NCI-H1092 (cell line): ENCODE measurements around the gene CLBA1.
"Not testable (repeated sequence)": the region's sequence is repeated elsewhere in the genome, so short reads cannot be mapped to it uniquely, and the experiment has no call there.

ENCODE experiments used
- DNase-seq: peaks from one replicate; lab custom pipeline; 2025; lab: John Stamatoyannopoulos, UW

Gene CLBA1

DNA sequence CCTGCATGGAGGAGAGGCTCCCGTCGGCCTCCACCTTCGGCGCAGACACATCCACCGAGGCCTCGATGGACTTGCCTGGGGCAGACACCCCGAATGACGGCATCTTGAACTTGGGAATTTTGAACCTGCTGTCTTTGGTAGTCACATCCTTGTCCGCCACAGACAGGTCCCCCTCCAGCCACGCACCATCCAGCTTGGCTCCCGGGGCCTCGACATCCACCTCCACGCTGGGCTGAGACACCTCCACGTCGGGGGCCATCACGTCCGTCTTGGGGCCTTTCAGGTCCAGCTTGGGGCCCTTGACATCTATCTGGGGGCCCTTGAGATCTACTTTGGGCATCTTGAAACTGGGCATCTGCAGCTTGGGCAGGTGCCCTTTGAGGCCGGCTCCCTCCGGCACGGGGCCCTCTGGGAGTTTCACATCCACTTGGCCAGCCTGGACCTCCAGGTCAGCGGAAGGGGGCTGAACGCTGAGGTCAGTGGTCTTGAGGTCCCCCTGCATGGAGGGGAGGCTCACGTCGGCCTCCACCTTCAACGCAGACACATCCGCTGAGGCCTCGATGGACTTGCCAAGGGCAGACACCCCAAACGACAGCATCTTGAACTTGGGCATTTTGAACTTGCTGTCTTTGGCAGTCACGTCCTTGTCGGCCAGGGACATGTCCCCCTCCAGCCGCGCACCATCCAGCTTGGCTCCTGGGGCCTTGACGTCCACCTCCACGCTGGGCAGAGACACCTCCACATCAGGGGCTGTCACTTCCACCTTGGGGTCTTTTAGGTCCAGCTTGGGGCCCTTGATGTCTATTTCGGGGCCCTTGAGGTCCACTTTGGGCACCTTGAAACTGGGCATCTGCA lies 37.5 kb upstream of the CLBA1 start:
- DNase-seq, result not testable (repeated sequence)

DNA sequence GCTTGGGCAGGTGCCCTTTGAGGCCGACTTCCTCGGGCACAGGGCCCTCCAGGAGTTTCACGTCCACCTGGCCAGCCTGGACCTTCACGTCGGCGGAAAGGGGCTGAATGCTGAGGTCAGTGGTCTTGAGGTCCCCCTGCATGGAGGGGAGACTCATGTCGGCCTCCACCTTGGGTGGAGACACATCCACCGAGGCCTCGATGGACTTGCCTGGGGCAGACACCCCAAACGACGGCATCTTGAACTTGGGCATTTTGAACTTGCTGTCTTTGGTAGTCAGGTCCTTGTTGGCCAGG lies 36.9 kb upstream of the CLBA1 start:
- no peak for DNase-seq

DNA sequence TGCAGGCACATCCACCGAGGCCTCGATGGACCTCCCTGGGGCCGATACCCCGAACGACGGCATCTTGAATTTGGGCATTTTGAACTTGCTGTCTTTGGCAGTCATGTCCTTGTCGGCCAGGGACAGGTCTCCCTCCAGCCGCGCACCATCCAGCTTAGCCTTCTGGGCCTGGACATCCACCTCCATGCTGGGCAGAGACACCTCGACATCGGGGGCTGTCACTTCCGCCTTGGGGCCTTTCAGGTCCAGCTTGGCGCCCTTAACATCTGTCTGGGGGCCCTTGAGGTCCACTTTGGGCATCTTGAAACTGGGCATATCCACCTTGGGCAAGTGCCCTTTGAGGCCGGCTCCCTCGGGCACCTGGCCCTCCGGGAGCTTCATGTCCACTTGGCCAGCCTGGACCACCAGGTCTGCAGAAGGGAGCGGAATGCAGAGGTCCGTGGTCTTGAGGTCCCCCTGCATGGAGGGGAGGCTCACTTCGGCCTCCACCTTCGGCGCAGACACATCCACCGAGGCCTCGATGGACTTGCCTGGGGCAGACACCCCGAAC lies 36.1 kb upstream of the CLBA1 start:
- not testable (repeated sequence) for DNase-seq

DNA sequence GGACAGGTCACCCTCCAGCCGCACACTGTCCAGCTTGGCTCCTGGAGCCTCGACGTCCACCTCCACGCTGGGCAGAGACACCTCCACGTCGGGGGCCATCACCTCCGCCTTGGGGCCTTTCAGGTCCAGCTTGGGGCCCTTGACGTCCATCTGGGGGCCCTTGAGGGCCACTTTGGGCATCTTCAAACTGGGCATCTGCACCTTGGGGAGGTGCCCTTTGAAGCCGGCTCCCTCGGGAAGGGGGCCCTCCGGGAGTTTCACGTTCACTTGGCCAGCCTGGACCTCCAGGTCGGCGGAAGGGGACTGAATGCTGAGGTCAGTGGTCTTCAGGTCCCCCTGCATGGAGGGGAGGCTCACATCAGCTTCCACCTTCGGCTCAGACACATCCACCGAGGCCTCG lies 35.6 kb upstream of the CLBA1 start:
- DNase-seq, result no peak

DNA sequence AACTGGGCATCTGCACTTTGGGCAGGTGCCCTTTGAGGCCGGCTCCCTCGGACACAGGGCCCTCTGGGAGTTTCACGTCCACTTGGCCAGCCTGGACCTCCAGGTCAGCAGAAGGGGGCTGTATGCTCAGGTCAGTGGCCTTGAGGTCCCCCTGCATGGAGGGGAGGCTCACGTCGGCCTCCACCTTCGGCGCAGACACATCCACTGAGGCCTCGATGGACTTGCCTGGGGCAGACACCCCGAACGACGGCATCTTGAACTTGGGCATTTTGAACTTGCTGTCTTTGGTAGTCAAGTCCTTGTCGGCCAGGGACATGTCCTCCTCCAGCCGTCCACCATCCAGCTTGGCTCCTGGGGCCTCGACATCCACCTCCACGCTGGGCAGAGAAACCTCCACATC lies 34.9 kb upstream of the CLBA1 start:
- DNase-seq, result not testable (repeated sequence)

DNA sequence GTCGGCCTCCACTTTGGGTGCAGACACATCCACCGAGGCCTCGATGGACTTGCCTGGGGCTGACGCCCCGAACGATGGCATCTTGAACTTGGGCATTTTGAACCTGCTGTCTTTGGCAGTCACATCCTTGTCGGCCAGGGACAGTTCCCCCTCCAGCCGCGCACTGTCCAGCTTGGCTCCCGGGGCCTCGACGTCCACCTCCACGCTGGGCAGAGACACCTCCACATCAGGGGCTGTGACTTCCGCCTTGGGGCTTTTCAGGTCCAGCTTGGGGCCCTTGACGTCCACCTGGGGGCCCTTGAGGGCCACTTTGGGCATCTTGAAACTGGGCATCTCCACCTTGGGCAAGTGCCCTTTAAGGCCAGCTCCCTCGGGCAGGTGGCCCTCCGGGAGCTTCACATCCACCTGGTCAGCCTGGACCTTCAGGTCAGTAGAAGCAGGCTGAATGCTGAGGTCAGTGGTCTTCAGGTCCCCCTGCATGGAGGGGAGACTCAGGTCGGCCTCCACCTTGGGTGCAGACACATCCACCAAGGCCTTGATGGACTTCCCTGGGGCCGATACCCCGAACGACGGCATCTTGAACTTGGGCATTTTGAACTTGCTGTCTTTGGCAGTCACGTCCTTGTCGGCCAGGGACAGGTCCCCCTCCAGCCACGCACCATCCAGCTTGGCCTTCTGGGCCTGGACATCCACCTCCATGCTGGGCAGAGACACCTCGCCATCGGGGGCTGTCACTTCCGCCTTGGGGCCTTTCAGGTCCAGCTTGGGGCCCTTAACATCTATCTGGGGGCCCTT lies 33.5 kb upstream of the CLBA1 start:
- not testable (repeated sequence) for DNase-seq

DNA sequence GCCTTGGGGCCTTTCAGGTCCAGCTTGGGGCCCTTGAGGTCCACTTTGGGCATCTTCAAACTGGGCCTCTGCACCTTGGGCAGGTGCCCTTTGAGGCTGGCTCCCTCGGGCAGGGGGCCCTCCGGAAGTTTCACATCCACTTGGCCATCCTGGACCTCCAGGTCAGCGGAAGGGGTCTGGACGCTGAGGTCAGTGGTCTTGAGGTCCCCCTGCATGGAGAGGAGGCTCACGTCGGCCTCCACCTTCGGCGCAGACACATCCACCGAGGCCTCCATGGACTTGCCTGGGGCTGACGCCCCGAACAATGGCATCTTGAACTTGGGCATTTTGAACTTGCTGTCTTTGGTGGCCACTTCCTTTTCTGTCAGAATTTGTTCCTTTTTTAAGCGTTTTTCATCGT lies 32.5 kb upstream of the CLBA1 start:
- DNase-seq, result no peak

DNA sequence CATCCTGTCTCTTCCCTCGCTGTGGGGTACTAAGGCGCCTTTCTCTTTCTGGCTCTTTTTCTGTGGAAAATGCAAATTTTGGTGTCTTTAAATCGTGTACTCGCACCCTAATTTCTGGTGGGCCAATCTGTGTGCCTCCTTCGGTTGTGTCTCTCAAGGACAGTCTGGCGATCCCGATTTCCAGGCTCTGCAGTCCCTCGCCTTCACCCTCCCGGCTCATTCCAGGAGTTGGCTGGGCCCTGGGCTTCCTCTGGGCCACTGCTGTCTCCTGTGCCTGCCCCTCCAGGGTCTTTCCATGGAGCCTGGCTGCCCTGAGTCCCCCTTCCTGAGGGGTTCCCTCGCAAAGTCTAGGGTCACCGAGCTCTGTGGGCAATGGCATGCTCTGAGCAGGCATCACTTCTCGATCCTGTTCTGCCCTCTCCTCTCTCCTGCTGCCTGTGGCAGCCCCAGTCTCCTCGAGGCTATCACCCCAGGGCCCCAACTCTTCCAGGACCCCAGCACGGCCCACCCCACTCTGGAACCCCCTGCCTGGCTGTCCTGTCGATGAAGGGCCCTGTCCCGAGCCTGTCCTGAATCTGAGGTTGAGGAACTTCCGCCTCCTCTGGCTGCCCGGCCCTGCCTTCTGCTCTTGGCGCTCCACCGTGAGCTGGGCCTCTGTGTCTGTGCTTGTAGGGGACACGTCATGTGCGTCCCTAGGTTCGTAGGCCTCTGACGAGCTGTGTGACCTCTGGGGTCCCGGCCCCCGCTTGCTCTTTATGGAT lies 31.5 kb upstream of the CLBA1 start:
- DNase-seq, result no peak

DNA sequence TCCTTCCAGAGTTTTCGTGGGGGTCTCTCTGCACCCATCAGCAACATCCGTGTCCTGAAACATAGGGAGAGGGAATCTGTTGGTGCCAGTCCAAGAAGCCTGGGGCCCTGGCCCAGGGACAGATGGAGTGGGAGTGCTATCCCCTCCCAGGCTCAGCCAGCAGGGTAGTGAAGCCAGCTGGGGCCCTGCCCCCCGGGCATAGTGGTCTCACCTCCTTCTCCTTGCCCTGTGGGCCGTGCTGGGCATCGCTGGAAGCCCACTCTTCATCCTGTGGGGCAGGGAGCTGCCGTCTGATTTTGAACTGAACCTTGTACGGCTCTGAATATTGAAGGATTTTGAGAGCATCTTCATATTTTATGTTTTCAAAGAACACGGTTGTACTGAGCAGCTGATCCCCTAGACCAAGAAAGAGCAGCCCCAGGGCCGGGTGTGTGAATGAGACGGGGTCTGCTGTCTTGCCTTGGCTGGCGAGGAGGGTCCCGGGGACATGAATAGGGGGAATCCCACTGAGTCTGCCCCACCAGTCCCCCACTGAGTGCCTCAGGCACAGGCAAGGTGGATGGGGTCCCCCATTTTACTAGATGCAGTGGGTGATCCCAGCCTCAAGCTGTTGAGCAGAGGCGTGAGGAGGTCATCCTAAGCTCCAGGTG lies 30.7 kb upstream of the CLBA1 start:
- DNase-seq, result no peak

DNA sequence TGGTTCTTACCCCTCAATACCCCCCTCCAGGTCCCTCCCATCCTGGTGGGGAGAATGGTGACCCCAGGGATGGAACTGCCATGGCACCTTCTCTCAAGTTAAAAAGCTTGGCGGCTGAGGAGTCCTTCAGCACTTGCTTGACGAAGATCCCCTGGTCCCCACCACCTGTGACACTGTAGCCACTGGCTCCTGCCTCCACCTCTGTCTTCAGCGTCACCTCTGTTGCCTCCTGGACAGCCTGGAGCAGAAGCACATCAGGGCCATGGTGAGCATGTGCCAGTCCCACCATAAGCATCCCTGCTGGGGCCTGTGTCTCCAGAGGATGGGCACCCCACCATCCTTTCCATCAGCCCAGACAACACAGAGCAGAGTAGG lies 30.2 kb upstream of the CLBA1 start:
- no peak for DNase-seq

DNA sequence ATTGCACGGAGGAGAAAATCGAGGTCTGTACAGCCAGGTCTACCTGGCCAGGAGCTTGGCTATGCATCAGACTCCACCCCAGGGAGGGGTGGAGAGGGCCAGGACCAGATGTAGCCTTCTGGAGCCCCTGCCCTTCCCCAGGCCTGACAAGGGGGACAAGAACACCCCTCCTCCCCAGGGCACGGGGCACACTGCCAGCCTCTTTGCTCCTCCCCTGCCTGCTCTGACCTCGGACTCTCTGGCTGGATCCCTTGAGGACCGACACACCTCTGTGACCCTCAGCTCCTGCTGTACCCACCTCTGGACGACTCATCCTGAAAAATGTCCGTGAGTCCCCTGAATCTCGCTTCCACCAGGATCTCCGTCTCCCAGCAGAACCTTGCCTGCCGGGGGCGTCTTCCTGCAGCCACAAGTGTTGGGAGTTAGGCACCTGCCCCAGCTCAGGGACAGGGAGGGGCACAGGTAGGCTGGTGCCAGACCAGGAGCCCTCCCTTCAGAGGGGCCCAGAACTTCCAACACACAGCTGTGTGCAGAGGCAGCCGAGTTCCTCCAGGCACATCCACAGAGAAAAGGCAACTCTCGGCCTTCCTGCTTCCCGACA lies 29.2 kb upstream of the CLBA1 start:
- DNase-seq, result no peak

DNA sequence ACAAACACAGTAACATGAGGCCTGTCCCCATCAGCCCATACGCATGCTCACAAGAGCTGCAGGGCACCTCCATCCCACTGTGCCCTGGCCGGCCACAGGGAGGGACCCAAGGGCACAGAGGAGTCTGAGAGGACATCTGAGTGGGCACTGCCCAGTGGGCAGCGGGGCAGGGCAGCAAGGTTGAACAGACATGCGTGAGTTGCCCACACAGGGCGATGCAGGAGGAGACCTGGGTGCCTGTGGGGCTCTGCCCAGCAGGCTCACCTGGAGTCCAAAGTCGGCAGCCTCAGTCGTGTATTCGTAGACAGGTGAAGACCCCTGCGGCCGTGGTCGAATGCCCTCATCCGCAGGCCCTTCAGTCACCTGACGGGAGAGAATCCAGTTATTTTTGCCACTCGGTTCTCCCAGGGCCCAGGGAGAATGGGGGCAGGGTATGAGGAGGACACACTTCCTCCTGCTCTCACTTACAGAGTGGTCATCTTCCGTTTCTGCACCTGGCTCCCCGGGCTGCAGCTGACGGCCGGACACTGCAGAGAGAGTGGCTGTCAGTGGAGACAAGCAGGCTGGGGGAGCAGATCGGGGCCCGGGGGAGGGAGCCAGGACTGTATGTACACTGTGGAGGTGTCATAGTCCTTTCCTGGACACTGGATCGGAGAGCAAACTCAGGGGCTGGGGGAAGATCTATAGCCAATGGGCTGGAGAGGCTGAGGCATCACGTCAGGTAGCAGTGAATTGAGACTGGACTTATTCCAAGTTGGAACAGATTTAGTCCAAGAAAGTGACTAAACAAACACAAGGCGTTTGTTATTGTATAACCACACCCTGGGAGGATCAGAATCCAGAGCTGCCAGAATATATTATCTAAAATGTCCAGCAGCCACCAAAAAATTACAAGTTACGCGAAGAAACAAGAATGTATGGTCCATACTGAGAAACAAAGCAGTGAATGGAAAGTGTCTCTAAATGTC lies 28.2 kb upstream of the CLBA1 start:
- no peak for DNase-seq

DNA sequence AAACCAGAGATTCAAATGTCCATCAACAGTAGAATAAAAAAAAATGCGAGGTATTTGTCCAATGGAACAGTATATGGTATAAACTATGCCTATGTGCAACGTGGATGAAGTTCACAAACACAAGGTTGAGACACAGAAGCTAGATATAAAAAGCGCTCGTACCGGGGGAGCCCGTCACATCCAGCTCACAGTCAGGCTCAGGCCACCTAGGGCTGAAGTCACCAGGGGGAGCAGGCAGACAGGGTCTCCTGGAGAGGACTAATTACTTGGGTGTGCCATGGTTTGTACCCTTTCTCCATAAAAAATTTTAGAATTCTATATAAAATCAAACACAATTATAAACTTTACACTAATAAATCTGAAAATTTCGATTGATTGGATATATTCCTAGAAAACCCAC lies 21.0 kb upstream of the CLBA1 start:
- DNase-seq, result no peak

DNA sequence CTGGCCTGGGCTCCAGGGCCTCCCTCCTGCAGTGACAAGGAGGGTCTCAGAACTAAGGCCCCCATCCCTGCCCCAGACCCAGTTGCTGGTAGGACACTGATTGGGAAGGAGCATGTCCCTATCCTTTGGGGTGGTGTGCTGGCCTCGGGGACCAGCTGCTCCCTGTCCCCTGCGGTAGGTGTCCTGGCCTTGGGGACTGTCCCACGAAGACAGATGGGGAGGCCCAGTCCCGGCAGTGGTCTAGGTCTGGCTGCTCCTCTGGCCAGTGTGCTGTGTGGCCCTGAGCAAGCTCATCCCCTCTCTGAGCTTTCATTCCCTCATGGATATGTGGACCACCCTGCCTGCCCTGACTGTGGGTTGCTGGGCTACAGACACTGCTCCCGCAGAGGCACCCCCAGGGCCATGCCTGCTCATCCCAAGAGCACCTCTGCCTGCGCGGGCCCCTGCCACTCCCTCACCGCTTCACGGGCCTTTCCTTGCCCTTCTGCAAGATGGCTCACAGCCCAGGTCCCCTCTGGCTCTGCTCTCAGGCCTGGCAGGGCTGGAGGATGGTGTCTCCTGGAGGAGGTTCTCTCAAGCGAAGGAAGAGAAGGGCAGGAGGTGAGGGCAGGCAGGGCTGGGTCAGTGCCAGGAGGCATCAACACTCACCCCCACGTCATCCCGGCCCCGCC lies 19.9 kb upstream of the CLBA1 start:
- no peak for DNase-seq

DNA sequence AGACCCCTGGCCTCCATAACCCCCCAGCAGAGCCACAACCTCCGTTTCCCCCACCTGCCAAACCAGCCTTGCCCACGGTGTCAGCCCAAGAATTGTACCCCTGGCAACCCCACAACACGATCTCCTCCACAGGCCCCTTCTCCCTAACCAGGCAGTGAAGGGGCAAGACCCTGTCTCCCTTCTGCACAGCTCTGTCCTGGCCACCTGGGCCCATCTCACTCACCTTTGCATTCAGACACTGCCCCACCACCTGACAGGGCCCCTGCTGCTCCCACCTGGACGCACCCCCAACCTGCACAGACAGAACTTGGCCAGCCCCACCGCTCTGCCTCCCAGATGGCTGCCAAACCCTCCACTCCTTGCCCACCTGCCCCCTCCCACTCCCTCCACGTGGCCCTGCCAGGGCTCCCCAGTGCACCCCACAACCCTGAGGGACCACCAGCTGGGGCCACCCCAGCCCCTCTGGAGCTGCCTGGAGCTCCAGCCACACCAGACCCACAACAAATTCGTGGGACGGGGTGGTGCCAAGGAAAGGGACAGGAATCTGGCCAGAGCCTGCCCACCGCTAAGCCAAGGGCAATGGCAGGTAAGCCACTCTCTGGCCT lies 19.2 kb upstream of the CLBA1 start:
- no peak for DNase-seq

DNA sequence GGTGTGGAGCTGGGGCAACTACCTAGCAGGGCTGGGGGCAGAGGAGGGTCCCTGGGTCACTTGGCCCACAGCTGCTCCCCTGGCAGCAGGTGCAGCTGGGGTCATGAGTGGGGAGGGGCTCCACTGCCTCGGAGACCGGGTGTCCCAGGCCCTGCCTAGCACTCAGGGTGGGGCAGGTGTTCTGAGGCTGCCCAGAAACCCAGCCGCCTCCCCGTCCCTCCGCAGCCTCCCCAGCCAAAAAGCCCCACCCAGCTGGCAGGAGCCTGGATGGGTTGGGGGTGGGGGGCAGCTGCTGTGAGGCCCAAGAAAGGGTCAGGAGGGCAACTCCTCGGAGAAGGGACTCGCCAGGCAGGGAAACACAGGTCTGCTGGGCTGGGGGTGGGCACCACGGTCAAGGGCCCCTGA lies 18.6 kb upstream of the CLBA1 start:
- no peak for DNase-seq

DNA sequence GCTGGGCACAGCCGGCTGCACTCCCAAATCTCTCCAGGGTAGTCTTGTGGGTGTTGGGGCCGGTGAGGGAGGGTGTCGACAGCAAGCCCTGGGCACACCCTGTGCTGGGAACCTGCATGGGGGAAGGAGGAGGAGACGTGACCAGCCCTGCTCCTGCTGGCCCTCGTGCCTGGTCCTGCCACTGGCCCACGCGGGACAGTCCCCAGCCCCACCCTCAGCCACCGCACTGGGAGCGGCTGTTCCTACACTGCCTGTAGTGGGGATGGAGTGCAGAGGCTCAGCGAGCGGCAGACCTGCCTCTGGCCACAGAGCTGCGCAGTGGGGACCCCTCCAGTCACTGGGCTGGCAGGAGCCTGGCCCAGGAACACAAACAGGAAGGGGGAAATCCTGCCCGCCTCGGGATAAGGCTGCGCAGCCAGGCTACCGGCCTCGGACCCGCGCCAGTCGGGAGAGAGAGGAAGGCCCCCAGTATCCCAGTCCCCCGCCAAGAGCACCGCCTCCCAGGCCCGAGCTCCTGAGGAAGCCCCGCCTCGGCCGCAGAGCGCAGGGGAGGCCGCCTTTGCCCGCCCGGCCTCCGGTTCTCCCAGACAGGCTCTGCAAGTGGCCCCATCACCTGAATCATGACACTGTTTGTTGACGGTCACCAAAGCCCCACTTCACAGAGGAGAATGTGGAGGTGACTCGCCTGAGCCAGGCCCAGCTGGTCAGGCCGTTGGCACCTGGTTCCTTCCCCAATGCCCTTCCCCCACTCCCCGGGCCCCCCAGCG lies 18.0 kb upstream of the CLBA1 start:
- no peak for DNase-seq

DNA sequence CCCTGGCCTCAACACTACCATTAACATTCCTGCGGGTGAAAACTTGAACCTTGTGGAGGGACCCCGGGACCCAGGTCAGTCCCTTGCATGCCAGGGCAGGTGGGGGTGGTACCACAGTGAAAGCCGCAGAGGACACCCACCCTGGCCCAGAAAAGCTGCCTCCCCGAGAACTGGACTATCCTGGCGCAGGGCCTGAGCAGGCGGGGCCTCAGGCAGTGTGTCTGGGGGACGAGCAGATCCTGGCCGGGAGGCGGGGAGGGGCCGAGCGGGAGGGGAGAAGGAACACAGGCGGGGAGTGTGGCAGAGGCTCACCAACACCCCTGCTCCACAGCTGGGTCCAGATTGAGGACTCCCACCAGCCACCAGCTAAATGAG lies 17.4 kb upstream of the CLBA1 start:
- DNase-seq, result no peak
